Endothelial cell of umbilical vein (primary cell): ENCODE data around the gene KASH5. TPM values are rescaled to one million over a fixed set of nuclear protein-coding genes. Genes with fewer than 3 reads are reported as not detected.

Source experiments
- BruUV-seq: library from RNA; stranded (reverse); fragments of 400-500 nt; replicated peaks from 2 replicates; lab custom pipeline; 2021; lab: Mats Ljungman, UMichigan
- CTCF ChIA-PET: fragments of 300-600, 350-600 bp; sonication (Branson Sonifier 250); formaldehyde crosslinking; loops from one replicate; lab custom pipeline; 2021; ENCODE audit warnings: antibody characterized with exemption, inconsistent platforms; lab: Charles Lee
- POLR2A ChIA-PET: fragments of 300-600, 350-600 bp; sonication (Branson Sonifier 250); formaldehyde crosslinking; loops from one replicate; lab custom pipeline; 2021; ENCODE audit warnings: antibody characterized with exemption, inconsistent platforms; lab: Charles Lee
- DNase-seq: peaks from one replicate; pipeline ENCODE4 v3.0.0-alpha.2; 2011; ENCODE audit warnings: low read depth, low spot score
- FAIRE-seq: peaks from 2 replicates; lab custom pipeline; 2011; peaks lifted over from hg19 to GRCh38; lab: Jason Lieb, UNC
- H2AFZ ChIP-seq: 2 replicates; pipeline ENCODE4 v1.6.0; 2012; ENCODE audit warnings: low read depth, low read length, control low read depth, inconsistent platforms
- H3K27ac ChIP-seq: 2 replicates; pipeline ENCODE4 v1.5.1; 2011; ENCODE audit warnings: low read depth, mild to moderate bottlenecking, control low read depth, low read length, moderate library complexity; ENCODE audit not compliant: insufficient read depth
- H3K27me3 ChIP-seq, 2 experiments: 2 replicates each; pipeline versions ENCODE4 v1.6.0 to v1.6.1; 2011; ENCODE audit warnings: low read length in 2 of 2, mixed read lengths in 1 of 2; ENCODE audit not compliant: control insufficient read depth in 2 of 2, insufficient read depth in 2 of 2
- H3K36me3 ChIP-seq, 2 experiments: 2 replicates in 1 of 2; 3 replicates in 1 of 2; pipeline ENCODE4 v1.5.1; 2011; ENCODE audit warnings: low read length in 2 of 2, mild to moderate bottlenecking in 1 of 2, moderate library complexity in 1 of 2; ENCODE audit not compliant: control insufficient read depth in 2 of 2, insufficient read depth in 2 of 2; ENCODE audit errors: extremely low read depth in 1 of 2
- H3K4me1 ChIP-seq: 3 replicates; pipeline ENCODE4 v1.5.1; 2011; ENCODE audit warnings: mild to moderate bottlenecking, low read length; ENCODE audit not compliant: control insufficient read depth, insufficient read depth; ENCODE audit errors: extremely low read depth
- H3K4me2 ChIP-seq: 2 replicates; pipeline ENCODE4 v1.6.1; 2011; ENCODE audit warnings: low read length, control low read depth, mixed read lengths; ENCODE audit not compliant: insufficient read depth
- H3K4me3 ChIP-seq, 3 experiments: fragments of 200-600 bp in 1 of 3; sonication (generic), shearing (Covaris generic) in 1 of 3; replicated peaks in 1 of 3; 2 replicates each; pipeline ENCODE4 v1.5.1; 2011 to 2016; ENCODE audit warnings: control low read depth in 3 of 3, low read length in 3 of 3, mild to moderate bottlenecking in 2 of 3, inconsistent platforms in 1 of 3, low read depth in 1 of 3, moderate library complexity in 1 of 3; ENCODE audit not compliant: insufficient read depth in 1 of 3
- H3K79me2 ChIP-seq: 2 replicates; pipeline ENCODE4 v1.6.0; 2012; ENCODE audit warnings: low read length, inconsistent platforms; ENCODE audit not compliant: control insufficient read depth, insufficient read depth
- H3K9ac ChIP-seq: replicated peaks from 2 replicates; pipeline ENCODE3; 2011; ENCODE audit warnings: low read length, control low read depth; ENCODE audit not compliant: insufficient read depth; ENCODE audit errors: extremely low read depth
- H3K9me1 ChIP-seq: replicated peaks from 3 replicates; pipeline ENCODE4 v1.6.0; 2011; ENCODE audit warnings: mild to moderate bottlenecking, low read length; ENCODE audit not compliant: control insufficient read depth, insufficient read depth; ENCODE audit errors: extremely low read depth
- H3K9me3 ChIP-seq: replicated peaks from 2 replicates; pipeline ENCODE4 v1.5.1; 2012; ENCODE audit warnings: low read length, inconsistent platforms; ENCODE audit not compliant: control insufficient read depth, insufficient read depth
- H4K20me1 ChIP-seq: replicated peaks from 2 replicates; pipeline ENCODE3; 2011; ENCODE audit warnings: mild to moderate bottlenecking, low read length; ENCODE audit not compliant: control insufficient read depth, insufficient read depth; ENCODE audit errors: extremely low read depth
- EZH2 ChIP-seq: IDR thresholded peaks from 2 replicates; pipeline ENCODE4 v1.6.1; 2012; ENCODE audit warnings: borderline replicate concordance, low read depth, mild to moderate bottlenecking, moderate library complexity, low read length, inconsistent platforms; ENCODE audit not compliant: severe bottlenecking
- FOS ChIP-seq: IDR thresholded peaks from 2 replicates; pipeline ENCODE4 v1.6.1; 2011; ENCODE audit warnings: mild to moderate bottlenecking, low read length, moderate library complexity, borderline replicate concordance; ENCODE audit not compliant: insufficient read depth
- GATA2 ChIP-seq: IDR thresholded peaks from 2 replicates; pipeline ENCODE4 v1.7.0; 2011; ENCODE audit warnings: low read depth, mild to moderate bottlenecking, moderate library complexity, mixed read lengths, low read length; ENCODE audit not compliant: insufficient read length, insufficient read depth
- JUN ChIP-seq: IDR thresholded peaks from 2 replicates; pipeline ENCODE4 v1.6.1; 2011; ENCODE audit warnings: borderline replicate concordance, low read depth; ENCODE audit not compliant: insufficient read length, insufficient read depth
- MYC ChIP-seq: IDR thresholded peaks from one replicate; pipeline ENCODE4 v1.6.1; 2011; ENCODE audit warnings: mild to moderate bottlenecking, low read depth, low read length
- POLR2A ChIP-seq: IDR thresholded peaks from 2 replicates; pipeline ENCODE4 v1.6.1; 2012; ENCODE audit warnings: low read depth, mild to moderate bottlenecking, control low read depth, low read length
- POLR2AphosphoS5 ChIP-seq: IDR thresholded peaks from 2 replicates; pipeline ENCODE4 v1.6.1; 2012; ENCODE audit warnings: low read depth, mild to moderate bottlenecking, control low read depth, low read length, moderate library complexity; ENCODE audit not compliant: insufficient read depth
- dilution Hi-C: fragments of 300-500 bp; cut with MboI; formaldehyde crosslinking; loops from one replicate; pipeline ENCODE4 v1.15.0; 2019; ENCODE audit warnings: low sequenced_read_pairs; ENCODE audit not compliant: extremely low pct_ligation_motif_present
- intact Hi-C: fragments of 100-400 bp; cut with micrococcal nuclease; formaldehyde crosslinking; loops from one replicate; pipeline ENCODE4 v1.10.0; 2022
- polyA plus RNA-seq, 4 experiments: library from polyadenylated mRNA; depleted of rRNA in 3 of 4; stranded (reverse) in 3 of 4; unstranded in 1 of 4; fragments of >200 nt; gene quantifications; 2 replicates each; pipeline versions ENCODE4 v1.2.1 to v1.2.3, GENCODE V29; 2011 to 2012; ENCODE audit warnings: missing spikeins in 1 of 4
- total RNA-seq: library from RNA; stranded (reverse); gene quantifications from 2 replicates; pipeline ENCODE4 v1.2.3, GENCODE V29; 2021
- TF ChIP-seq, protein P1 (sequence below): IDR thresholded peaks from 2 replicates; pipeline ENCODE4 v1.6.1; 2011; ENCODE audit not compliant: insufficient read depth, insufficient read length
- TF ChIP-seq, protein P2 (sequence below), 2 donors: IDR thresholded peaks; 1 replicate in 1 of 2; 2 replicates in 1 of 2; pipeline ENCODE4 v1.5.1; 2011; ENCODE audit warnings: low read length in 2 of 2, mild to moderate bottlenecking in 2 of 2, moderate library complexity in 2 of 2, control low read depth in 1 of 2, inconsistent platforms in 1 of 2, low read depth in 1 of 2; ENCODE audit not compliant: insufficient read depth in 1 of 2; ENCODE audit errors: extremely low read depth in 1 of 2

The KASH5 gene
- total and polyA plus RNA-seq, 2 donors (not counting 3 experiments of a cell fraction or from before 2014, with no cell fraction given), result 0.03 TPM; not detected in 1

DNA sequence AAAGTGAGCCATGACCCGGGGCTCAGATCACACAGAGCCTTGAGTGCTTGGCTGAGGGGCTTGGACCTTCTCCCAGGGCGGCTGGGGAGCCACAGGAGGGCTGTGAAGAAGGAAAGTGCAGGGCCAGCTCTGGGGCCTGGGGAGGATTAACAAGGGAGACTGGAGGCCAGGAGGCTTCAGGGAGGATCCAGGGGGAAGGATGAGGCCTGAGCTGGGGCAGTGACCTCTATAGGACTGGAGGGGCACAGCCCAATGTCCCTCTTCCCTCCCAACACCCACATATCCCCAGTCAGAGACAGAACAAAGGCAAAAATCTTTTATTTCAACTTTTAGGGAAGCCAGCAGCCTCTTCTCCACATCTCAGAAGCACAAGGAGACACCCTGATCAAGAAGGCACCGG lies 57.9 kb downstream of the KASH5 start:
- Histone ChIP-seq H4K20me1 (no peaks in the 10 kb centered on the region), H3K9ac (no peak overlapping the region), H2AFZ (no peak overlapping the region), H3K27me3 (peaks cover 8 to 13% of the 10 kb centered on the region in 2 experiments), H3K4me2 (no peak overlapping the region), H3K4me3 (no peak overlapping the region), H3K9me1 (no peaks in the 10 kb centered on the region), H3K27ac (no peak overlapping the region), H3K79me2 (peaks cover 7% of the 10 kb centered on the region), H3K36me3 (peaks cover 0 to 4% of the 10 kb centered on the region in 2 experiments), H3K9me3 (no peaks in the 10 kb centered on the region), H3K4me1 (peaks cover 5% of the 10 kb centered on the region)
- FAIRE-seq, result no peak
- dilution Hi-C loops, result no loop called here
- intact Hi-C loops, result no loop called here
- no TSS peak for BruUV-seq
- ChIA-PET CTCF (interaction anchor here (1.9 kb wide), 1 partner anchor 54 kb away, joined by 8 read pairs; no protein-coding TSS in a partner anchor), POLR2A (no interaction called here)
- TF ChIP-seq, protein P1, sequence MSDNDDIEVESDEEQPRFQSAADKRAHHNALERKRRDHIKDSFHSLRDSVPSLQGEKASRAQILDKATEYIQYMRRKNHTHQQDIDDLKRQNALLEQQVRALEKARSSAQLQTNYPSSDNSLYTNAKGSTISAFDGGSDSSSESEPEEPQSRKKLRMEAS, result no peak
- no peak for TF ChIP-seq GATA2
- TF ChIP-seq POLR2A, result no peak
- no peak for TF ChIP-seq POLR2AphosphoS5
- no peak for TF ChIP-seq FOS
- TF ChIP-seq, protein P2, sequence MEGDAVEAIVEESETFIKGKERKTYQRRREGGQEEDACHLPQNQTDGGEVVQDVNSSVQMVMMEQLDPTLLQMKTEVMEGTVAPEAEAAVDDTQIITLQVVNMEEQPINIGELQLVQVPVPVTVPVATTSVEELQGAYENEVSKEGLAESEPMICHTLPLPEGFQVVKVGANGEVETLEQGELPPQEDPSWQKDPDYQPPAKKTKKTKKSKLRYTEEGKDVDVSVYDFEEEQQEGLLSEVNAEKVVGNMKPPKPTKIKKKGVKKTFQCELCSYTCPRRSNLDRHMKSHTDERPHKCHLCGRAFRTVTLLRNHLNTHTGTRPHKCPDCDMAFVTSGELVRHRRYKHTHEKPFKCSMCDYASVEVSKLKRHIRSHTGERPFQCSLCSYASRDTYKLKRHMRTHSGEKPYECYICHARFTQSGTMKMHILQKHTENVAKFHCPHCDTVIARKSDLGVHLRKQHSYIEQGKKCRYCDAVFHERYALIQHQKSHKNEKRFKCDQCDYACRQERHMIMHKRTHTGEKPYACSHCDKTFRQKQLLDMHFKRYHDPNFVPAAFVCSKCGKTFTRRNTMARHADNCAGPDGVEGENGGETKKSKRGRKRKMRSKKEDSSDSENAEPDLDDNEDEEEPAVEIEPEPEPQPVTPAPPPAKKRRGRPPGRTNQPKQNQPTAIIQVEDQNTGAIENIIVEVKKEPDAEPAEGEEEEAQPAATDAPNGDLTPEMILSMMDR (IDR thresholded peaks at IDR 0.05; ENCODE audit: extremely low read depth in 1 of 2, insufficient read depth in 1 of 2, low read depth in 1 of 2, low read length in 2 of 2), result no peak
- no peak for TF ChIP-seq JUN
- no peak for TF ChIP-seq MYC
- no peak for TF ChIP-seq EZH2
- DNase-seq, result no peak
